ENCODE measurements around the gene HCAR3.
"Not testable (repeated sequence)": the region's sequence is repeated elsewhere in the genome, so short reads cannot be mapped to it uniquely, and the experiment has no call there.

HCAR3 gene

DNA sequence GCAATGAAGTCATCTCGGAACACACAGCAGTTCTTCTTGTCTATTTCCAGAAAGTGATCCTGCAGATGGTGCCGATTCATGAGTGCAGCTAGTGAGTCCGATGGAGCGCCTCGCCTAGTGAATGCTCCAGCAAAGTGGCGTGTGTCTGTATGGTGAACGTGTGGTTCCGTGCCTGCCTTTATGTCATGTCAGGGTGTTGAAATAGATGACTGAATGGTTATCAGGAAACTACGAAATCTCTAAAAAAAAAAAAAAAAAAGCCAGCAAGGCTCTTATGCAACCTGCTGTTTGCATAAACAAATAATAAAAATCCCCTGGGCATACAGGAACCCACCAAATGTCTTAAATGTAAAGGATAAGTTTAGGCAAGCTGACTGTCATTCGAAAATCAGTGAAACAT, at the start of gene HCAR3:
TSS of gene HCAR3 (minus strand) at position 154 of the 400 bp plus-strand sequence. CDS start at position 80, 74 bp downstream.
- not testable (repeated sequence) for ATAC-seq

DNA sequence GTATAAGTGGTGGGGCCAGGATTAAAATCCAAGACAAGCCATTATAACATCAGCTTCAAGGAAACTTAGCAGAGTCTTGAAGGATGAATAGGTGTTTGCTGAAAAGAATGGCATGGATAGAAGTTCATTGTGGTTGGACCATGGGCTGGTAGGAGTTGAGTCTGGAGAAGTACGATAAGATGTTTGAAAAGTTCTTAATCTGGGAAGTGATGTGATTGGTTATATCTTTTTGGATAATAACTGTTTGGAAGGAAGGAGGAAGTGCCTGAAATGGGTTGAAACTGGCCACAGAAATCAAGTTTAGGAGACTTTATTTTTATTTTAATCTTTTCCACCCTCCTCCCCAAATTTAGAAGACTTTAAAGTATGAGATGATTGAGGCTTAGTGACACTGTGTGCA, 41.0 kb upstream of the HCAR3 start:
- TF ChIP-seq TOX (CRISPR knock-in tag; IDR thresholded peaks at IDR 0.05; ENCODE audit: borderline replicate concordance) (no peak), GLIS3 (CRISPR knock-in tag; IDR thresholded peaks at IDR 0.05) (no peak), TCF4 (CRISPR knock-in tag; IDR thresholded peaks at IDR 0.05; ENCODE audit: borderline replicate concordance) (no peak)
- no peak for ATAC-seq

DNA sequence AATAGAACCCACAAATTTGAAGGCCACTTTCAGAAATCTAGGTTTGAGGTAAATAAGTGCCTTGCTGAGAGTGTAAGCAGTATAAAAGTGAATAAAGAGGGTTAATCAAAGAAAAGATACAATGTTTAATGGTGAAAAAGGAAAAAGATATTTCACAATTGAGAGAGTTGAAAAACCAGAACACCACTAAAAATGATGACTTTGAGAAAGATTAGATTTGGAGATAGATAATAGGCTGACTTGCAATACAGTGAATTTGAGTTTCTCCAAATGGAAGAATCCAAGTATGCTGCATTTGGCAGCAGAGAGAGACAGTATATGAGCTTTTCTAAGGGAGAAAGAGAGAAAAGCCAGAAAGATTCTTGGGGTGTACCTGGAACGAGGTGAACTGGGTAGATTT, 38.2 kb upstream of the HCAR3 start:
- TF ChIP-seq ZFP30 (CRISPR knock-in tag; IDR thresholded peaks at IDR 0.05) (no peak), OSR1 (CRISPR knock-in tag; IDR thresholded peaks at IDR 0.05) (no peak), ZNF70 (CRISPR knock-in tag; IDR thresholded peaks at IDR 0.05) (no peak), ZC3H10 (CRISPR knock-in tag; IDR thresholded peaks at IDR 0.05) (no peak), ESRRG (CRISPR knock-in tag; IDR thresholded peaks at IDR 0.05) (no peak), CSDC2 (CRISPR knock-in tag; IDR thresholded peaks at IDR 0.05) (no peak), RARB (CRISPR knock-in tag; IDR thresholded peaks at IDR 0.05) (no peak), PPARA (CRISPR knock-in tag; IDR thresholded peaks at IDR 0.05; ENCODE audit: borderline replicate concordance) (no peak), ZNF565 (CRISPR knock-in tag; conservative IDR thresholded peaks at IDR 0.05; ENCODE audit: low read depth) (no peak), TOX (CRISPR knock-in tag; IDR thresholded peaks at IDR 0.05; ENCODE audit: borderline replicate concordance) (no peak), ARNTL (CRISPR knock-in tag; IDR thresholded peaks at IDR 0.05; ENCODE audit: borderline replicate concordance, low read depth) (no peak), ISL1 (CRISPR knock-in tag; IDR thresholded peaks at IDR 0.05) (no peak)
- TF ChIP-seq, protein P1, sequence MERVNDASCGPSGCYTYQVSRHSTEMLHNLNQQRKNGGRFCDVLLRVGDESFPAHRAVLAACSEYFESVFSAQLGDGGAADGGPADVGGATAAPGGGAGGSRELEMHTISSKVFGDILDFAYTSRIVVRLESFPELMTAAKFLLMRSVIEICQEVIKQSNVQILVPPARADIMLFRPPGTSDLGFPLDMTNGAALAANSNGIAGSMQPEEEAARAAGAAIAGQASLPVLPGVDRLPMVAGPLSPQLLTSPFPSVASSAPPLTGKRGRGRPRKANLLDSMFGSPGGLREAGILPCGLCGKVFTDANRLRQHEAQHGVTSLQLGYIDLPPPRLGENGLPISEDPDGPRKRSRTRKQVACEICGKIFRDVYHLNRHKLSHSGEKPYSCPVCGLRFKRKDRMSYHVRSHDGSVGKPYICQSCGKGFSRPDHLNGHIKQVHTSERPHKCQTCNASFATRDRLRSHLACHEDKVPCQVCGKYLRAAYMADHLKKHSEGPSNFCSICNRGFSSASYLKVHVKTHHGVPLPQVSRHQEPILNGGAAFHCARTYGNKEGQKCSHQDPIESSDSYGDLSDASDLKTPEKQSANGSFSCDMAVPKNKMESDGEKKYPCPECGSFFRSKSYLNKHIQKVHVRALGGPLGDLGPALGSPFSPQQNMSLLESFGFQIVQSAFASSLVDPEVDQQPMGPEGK (CRISPR knock-in tag; IDR thresholded peaks at IDR 0.05; ENCODE audit: borderline replicate concordance), result no peak
- TF ChIP-seq, protein P2, sequence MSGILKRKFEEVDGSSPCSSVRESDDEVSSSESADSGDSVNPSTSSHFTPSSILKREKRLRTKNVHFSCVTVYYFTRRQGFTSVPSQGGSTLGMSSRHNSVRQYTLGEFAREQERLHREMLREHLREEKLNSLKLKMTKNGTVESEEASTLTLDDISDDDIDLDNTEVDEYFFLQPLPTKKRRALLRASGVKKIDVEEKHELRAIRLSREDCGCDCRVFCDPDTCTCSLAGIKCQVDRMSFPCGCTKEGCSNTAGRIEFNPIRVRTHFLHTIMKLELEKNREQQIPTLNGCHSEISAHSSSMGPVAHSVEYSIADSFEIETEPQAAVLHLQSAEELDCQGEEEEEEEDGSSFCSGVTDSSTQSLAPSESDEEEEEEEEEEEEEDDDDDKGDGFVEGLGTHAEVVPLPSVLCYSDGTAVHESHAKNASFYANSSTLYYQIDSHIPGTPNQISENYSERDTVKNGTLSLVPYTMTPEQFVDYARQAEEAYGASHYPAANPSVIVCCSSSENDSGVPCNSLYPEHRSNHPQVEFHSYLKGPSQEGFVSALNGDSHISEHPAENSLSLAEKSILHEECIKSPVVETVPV (CRISPR knock-in tag; IDR thresholded peaks at IDR 0.05), result no peak
- TF ChIP-seq, protein P3, sequence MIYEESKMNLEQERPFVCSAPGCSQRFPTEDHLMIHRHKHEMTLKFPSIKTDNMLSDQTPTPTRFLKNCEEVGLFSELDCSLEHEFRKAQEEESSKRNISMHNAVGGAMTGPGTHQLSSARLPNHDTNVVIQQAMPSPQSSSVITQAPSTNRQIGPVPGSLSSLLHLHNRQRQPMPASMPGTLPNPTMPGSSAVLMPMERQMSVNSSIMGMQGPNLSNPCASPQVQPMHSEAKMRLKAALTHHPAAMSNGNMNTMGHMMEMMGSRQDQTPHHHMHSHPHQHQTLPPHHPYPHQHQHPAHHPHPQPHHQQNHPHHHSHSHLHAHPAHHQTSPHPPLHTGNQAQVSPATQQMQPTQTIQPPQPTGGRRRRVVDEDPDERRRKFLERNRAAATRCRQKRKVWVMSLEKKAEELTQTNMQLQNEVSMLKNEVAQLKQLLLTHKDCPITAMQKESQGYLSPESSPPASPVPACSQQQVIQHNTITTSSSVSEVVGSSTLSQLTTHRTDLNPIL (CRISPR knock-in tag; IDR thresholded peaks at IDR 0.05; ENCODE audit: low read depth), result no peak
- ATAC-seq, result no peak

DNA sequence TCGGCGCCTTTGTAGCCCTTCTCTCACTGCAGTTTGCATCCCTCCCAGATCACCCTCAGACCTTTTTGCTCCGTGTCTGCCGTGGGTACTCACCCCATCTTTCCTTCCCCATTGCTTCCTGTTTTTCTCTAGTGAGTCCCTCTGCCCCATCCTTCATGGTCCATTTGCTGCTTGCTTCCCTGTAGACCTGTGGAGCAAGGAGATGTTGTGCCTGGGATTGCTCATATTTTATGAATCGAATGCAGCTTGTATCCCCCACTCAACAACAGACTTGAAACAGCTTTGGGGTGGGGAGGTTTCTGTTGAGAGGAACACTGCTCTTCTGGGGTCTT, 36.7 kb upstream of the HCAR3 start:
- no peak for ATAC-seq
- TF ChIP-seq ZNF565 (CRISPR knock-in tag; conservative IDR thresholded peaks at IDR 0.05; ENCODE audit: low read depth), result no peak
- no peak for TF ChIP-seq ARNTL (CRISPR knock-in tag; IDR thresholded peaks at IDR 0.05; ENCODE audit: borderline replicate concordance, low read depth)
- no peak for TF ChIP-seq GLIS3 (CRISPR knock-in tag; IDR thresholded peaks at IDR 0.05)
- TF ChIP-seq ZC3H10 (CRISPR knock-in tag; IDR thresholded peaks at IDR 0.05), result no peak
- TF ChIP-seq, protein P1 (CRISPR knock-in tag; IDR thresholded peaks at IDR 0.05; ENCODE audit: borderline replicate concordance), result no peak
- TF ChIP-seq BACH2 (CRISPR knock-in tag; IDR thresholded peaks at IDR 0.05; ENCODE audit: borderline replicate concordance), result no peak
- TF ChIP-seq, protein P4, sequence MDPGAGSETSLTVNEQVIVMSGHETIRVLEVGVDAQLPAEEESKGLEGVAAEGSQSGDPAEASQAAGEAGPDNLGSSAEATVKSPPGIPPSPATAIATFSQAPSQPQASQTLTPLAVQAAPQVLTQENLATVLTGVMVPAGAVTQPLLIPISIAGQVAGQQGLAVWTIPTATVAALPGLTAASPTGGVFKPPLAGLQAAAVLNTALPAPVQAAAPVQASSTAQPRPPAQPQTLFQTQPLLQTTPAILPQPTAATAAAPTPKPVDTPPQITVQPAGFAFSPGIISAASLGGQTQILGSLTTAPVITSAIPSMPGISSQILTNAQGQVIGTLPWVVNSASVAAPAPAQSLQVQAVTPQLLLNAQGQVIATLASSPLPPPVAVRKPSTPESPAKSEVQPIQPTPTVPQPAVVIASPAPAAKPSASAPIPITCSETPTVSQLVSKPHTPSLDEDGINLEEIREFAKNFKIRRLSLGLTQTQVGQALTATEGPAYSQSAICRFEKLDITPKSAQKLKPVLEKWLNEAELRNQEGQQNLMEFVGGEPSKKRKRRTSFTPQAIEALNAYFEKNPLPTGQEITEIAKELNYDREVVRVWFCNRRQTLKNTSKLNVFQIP (CRISPR knock-in tag; IDR thresholded peaks at IDR 0.05; ENCODE audit: borderline replicate concordance, low read depth), result no peak
- TF ChIP-seq ZNF8 (CRISPR knock-in tag; IDR thresholded peaks at IDR 0.05), result no peak
- no peak for TF ChIP-seq ZNF70 (CRISPR knock-in tag; IDR thresholded peaks at IDR 0.05)
- no peak for TF ChIP-seq PPARA (CRISPR knock-in tag; IDR thresholded peaks at IDR 0.05; ENCODE audit: borderline replicate concordance)
- no peak for TF ChIP-seq RARB (CRISPR knock-in tag; IDR thresholded peaks at IDR 0.05)
- no peak for TF ChIP-seq TOX (CRISPR knock-in tag; IDR thresholded peaks at IDR 0.05; ENCODE audit: borderline replicate concordance)
- no peak for TF ChIP-seq CSDC2 (CRISPR knock-in tag; IDR thresholded peaks at IDR 0.05)
- TF ChIP-seq, protein P5, sequence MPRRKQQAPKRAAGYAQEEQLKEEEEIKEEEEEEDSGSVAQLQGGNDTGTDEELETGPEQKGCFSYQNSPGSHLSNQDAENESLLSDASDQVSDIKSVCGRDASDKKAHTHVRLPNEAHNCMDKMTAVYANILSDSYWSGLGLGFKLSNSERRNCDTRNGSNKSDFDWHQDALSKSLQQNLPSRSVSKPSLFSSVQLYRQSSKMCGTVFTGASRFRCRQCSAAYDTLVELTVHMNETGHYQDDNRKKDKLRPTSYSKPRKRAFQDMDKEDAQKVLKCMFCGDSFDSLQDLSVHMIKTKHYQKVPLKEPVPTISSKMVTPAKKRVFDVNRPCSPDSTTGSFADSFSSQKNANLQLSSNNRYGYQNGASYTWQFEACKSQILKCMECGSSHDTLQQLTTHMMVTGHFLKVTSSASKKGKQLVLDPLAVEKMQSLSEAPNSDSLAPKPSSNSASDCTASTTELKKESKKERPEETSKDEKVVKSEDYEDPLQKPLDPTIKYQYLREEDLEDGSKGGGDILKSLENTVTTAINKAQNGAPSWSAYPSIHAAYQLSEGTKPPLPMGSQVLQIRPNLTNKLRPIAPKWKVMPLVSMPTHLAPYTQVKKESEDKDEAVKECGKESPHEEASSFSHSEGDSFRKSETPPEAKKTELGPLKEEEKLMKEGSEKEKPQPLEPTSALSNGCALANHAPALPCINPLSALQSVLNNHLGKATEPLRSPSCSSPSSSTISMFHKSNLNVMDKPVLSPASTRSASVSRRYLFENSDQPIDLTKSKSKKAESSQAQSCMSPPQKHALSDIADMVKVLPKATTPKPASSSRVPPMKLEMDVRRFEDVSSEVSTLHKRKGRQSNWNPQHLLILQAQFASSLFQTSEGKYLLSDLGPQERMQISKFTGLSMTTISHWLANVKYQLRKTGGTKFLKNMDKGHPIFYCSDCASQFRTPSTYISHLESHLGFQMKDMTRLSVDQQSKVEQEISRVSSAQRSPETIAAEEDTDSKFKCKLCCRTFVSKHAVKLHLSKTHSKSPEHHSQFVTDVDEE (CRISPR knock-in tag; IDR thresholded peaks at IDR 0.05), result no peak
- TF ChIP-seq, protein P2 (CRISPR knock-in tag; IDR thresholded peaks at IDR 0.05), result no peak
- TF ChIP-seq ZFP3 (CRISPR knock-in tag; IDR thresholded peaks at IDR 0.05), result no peak

All from SK-N-SH treated with all-trans-retinoic acid at 6 μM for 48 hours (cell line).